A549 (cell line): ENCODE results near the gene MAML1. TPM values are rescaled to one million over a fixed set of nuclear protein-coding genes. Genes with fewer than 3 reads are reported as not detected.

ENCODE experiments used
- ATAC-seq, 2 experiments: fragments of 200-7000 bp in 1 of 2; fragments of >200 bp in 1 of 2; cut with Nextera tagmentation in 1 of 2; cut with Tn5 transposase in 1 of 2; 3 replicates each; pipeline versions ENCODE4 v1.8.0 to v1.9.1; 2018 to 2020; ENCODE audit warnings: mild to moderate bottlenecking in 1 of 2, moderate library complexity in 1 of 2
- CTCF ChIA-PET: fragments of 300-600 bp; sonication (Branson Sonifier 250); formaldehyde crosslinking; extraction: SDS; loops from one replicate; lab custom pipeline; 2021; ENCODE audit warnings: antibody characterized with exemption, inconsistent platforms; lab: Yijun Ruan, JAX
- POLR2A ChIA-PET: fragments of 350-600 bp; formaldehyde crosslinking; extraction: SDS; loops from one replicate; lab custom pipeline; 2021; ENCODE audit warnings: antibody characterized with exemption, inconsistent platforms; lab: Yijun Ruan, JAX
- DNase-seq, 2 experiments: peaks; one replicate each; pipeline versions ENCODE4 v3.0.0 to v3.0.0-alpha.2; 2011 to 2016; ENCODE audit warnings: low read depth in 1 of 2, low spot score in 1 of 2
- FAIRE-seq: peaks from 2 replicates; lab custom pipeline; 2011; peaks lifted over from hg19 to GRCh38; lab: Jason Lieb, UNC
- H3K27ac ChIP-seq, 2 experiments: fragments of >200 bp; sonication (Bioruptor Twin); formaldehyde crosslinking; 3 replicates each; pipeline ENCODE4 v1.5.1; 2016 to 2017
- H3K4me1 ChIP-seq: fragments of >200 bp; sonication (Bioruptor Twin); formaldehyde crosslinking; 3 replicates; pipeline ENCODE4 v1.6.1; 2016
- H3K4me2 ChIP-seq: fragments of >200 bp; sonication (Bioruptor Twin); formaldehyde crosslinking; 3 replicates; pipeline ENCODE4 v1.6.1; 2016
- H3K4me3 ChIP-seq: fragments of >200 bp; sonication (Bioruptor Twin); formaldehyde crosslinking; 3 replicates; pipeline ENCODE4 v1.5.1; 2016
- H3K9me3 ChIP-seq: fragments of >200 bp; sonication (Bioruptor Twin); formaldehyde crosslinking; 3 replicates; pipeline ENCODE4 v1.6.1; 2016
- BHLHE40 ChIP-seq: IDR thresholded peaks from 2 replicates; pipeline ENCODE4 v1.6.1; 2012; ENCODE audit warnings: low read depth, low read length, inconsistent platforms
- CBX2 ChIP-seq: fragments of 200-600 bp; sonication (generic); IDR thresholded peaks from 2 replicates; pipeline ENCODE4 v1.6.1; 2016; ENCODE audit warnings: low read depth, mild to moderate bottlenecking, borderline replicate concordance
- CEBPB ChIP-seq, 2 experiments: fragments of >200 bp in 1 of 2; sonication (Bioruptor Twin) in 1 of 2; formaldehyde crosslinking in 1 of 2; IDR thresholded peaks; 2 replicates each; pipeline ENCODE4 v1.6.1; 2012 to 2016
- CHD2 ChIP-seq: fragments of 150-350 bp; IDR thresholded peaks from 2 replicates; pipeline ENCODE4 v1.6.1; 2014; ENCODE audit warnings: low read length; ENCODE audit not compliant: partially characterized antibody
- EHMT2 ChIP-seq: fragments of 200-600 bp; sonication (generic); IDR thresholded peaks from 2 replicates; pipeline ENCODE4 v1.6.1; 2016; ENCODE audit warnings: antibody characterized with exemption, low read depth, mild to moderate bottlenecking, moderate library complexity
- EP300 ChIP-seq, 2 experiments: fragments of >200 bp; sonication (Bioruptor Twin); formaldehyde crosslinking; IDR thresholded peaks; 2 replicates in 1 of 2; 3 replicates in 1 of 2; pipeline ENCODE4 v1.6.1; 2016 to 2017
- FOSB ChIP-seq: fragments of 250-450 bp; sonication (Bioruptor Pico); IDR thresholded peaks from 2 replicates; pipeline ENCODE4 v1.5.0; 2020; ENCODE audit warnings: mild to moderate bottlenecking, moderate library complexity
- FOXS1 ChIP-seq: fragments of 250-450 bp; sonication (Bioruptor Pico); IDR thresholded peaks from 2 replicates; pipeline ENCODE4 v1.5.0; 2020; ENCODE audit warnings: mild to moderate bottlenecking, moderate library complexity
- GATA3 ChIP-seq: IDR thresholded peaks from 2 replicates; pipeline ENCODE4 v1.6.1; 2012; ENCODE audit warnings: borderline replicate concordance
- JUN ChIP-seq, 2 experiments: fragments of >200 bp; sonication (Bioruptor Twin); formaldehyde crosslinking; IDR thresholded peaks; 2 replicates in 1 of 2; 3 replicates in 1 of 2; pipeline ENCODE4 v1.6.1; 2016 to 2017
- JUNB ChIP-seq: fragments of >200 bp; sonication (Bioruptor Twin); formaldehyde crosslinking; IDR thresholded peaks from 2 replicates; pipeline ENCODE4 v1.6.1; 2016
- MAFK ChIP-seq: fragments of 450-650 bp; IDR thresholded peaks from 2 replicates; pipeline ENCODE4 v1.6.1; 2014; ENCODE audit not compliant: partially characterized antibody
- NFE2L2 ChIP-seq: fragments of 150-350 bp; conservative IDR thresholded peaks from 2 replicates; pipeline ENCODE4 v1.6.1; 2014; ENCODE audit warnings: low read length
- NR3C1 ChIP-seq: fragments of >200 bp; sonication (Bioruptor Twin); formaldehyde crosslinking; IDR thresholded peaks from 3 replicates; pipeline ENCODE4 v1.6.1; 2017
- PHF8 ChIP-seq: fragments of 200-600 bp; sonication (generic); IDR thresholded peaks from 2 replicates; pipeline ENCODE4 v1.6.1; 2016; ENCODE audit warnings: low read depth, mild to moderate bottlenecking, antibody characterized with exemption, moderate library complexity, borderline replicate concordance
- RFX5 ChIP-seq: fragments of 450-650 bp; IDR thresholded peaks from 2 replicates; pipeline ENCODE4 v1.7.1; 2014; ENCODE audit warnings: antibody characterized with exemption, mild to moderate bottlenecking, moderate library complexity
- RNF2 ChIP-seq: fragments of 200-600 bp; sonication (generic); IDR thresholded peaks from 2 replicates; pipeline ENCODE4 v1.6.1; 2016; ENCODE audit warnings: low read depth, mild to moderate bottlenecking, antibody characterized with exemption, moderate library complexity, borderline replicate concordance
- SREBF2 ChIP-seq: fragments of 450-650 bp; IDR thresholded peaks from 2 replicates; pipeline ENCODE4 v1.6.1; 2014; ENCODE audit warnings: mild to moderate bottlenecking, moderate library complexity
- TFCP2L1 ChIP-seq: fragments of 250-450 bp; sonication (Bioruptor Pico); IDR thresholded peaks from 2 replicates; pipeline ENCODE4 v1.5.0; 2021; ENCODE audit warnings: mild to moderate bottlenecking
- TP53 ChIP-seq: fragments of 250-450 bp; sonication (Bioruptor Pico); IDR thresholded peaks from 2 replicates; pipeline ENCODE4 v1.5.0; 2021; ENCODE audit warnings: mild to moderate bottlenecking, moderate library complexity
- ZNF302 ChIP-seq: fragments of 250-450 bp; sonication (Bioruptor Pico); IDR thresholded peaks from 2 replicates; pipeline ENCODE4 v1.9.0; 2021; ENCODE audit warnings: inconsistent platforms, mild to moderate bottlenecking, moderate library complexity
- ZSCAN20 ChIP-seq: fragments of 250-450 bp; sonication (Bioruptor Pico); IDR thresholded peaks from 2 replicates; pipeline ENCODE4 v1.8.0; 2022; ENCODE audit warnings: mild to moderate bottlenecking, moderate library complexity
- WGBS: methylation state at CpG from one replicate; pipeline ENCODE4 v1.1.6; 2017; ENCODE audit errors: missing lambda C conversion rate; 5-methylcytosine and 5-hydroxymethylcytosine counted together
- polyA plus RNA-seq, 4 experiments: library from polyadenylated mRNA; depleted of rRNA in 3 of 4; stranded (reverse); fragments of >200 nt; fragmentation: RNase III in 1 of 4; extraction: RNeasy Plus Mini Kit Qiagen cat#74134 plus additional on column Dnase treatment in 1 of 4; gene quantifications; 2 replicates in 3 of 4; 3 replicates in 1 of 4; pipeline ENCODE4 v1.2.3, GENCODE V29; 2011 to 2017
- TF ChIP-seq, protein P1 (sequence below): fragments of 150-350 bp; IDR thresholded peaks from 2 replicates; pipeline ENCODE4 v1.6.1; 2014; ENCODE audit warnings: low read depth, mild to moderate bottlenecking, low read length
- TF ChIP-seq, protein P2 (sequence below): fragments of 250-450 bp; sonication (Bioruptor Pico); IDR thresholded peaks from 2 replicates; pipeline ENCODE4 v1.5.0; 2021; ENCODE audit warnings: mild to moderate bottlenecking, moderate library complexity, borderline replicate concordance
- TF ChIP-seq, protein P3 (sequence below): fragments of >200 bp; sonication (Bioruptor Twin); formaldehyde crosslinking; IDR thresholded peaks from 3 replicates; pipeline ENCODE4 v1.6.1; 2016
- TF ChIP-seq, protein P4 (sequence below): IDR thresholded peaks from 2 replicates; pipeline ENCODE4 v1.6.1; 2012; ENCODE audit warnings: low read depth, borderline replicate concordance
- TF ChIP-seq, protein P5 (sequence below): fragments of 200-600 bp; sonication (generic); IDR thresholded peaks from 2 replicates; pipeline ENCODE4 v1.6.1; 2016; ENCODE audit warnings: antibody characterized with exemption, mild to moderate bottlenecking, moderate library complexity
- TF ChIP-seq, protein P6 (sequence below): fragments of >200 bp; sonication (Bioruptor Twin); formaldehyde crosslinking; IDR thresholded peaks from 3 replicates; pipeline ENCODE4 v1.5.1; 2016
- TF ChIP-seq, protein P7 (sequence below): fragments of 450-650 bp; IDR thresholded peaks from 2 replicates; pipeline ENCODE4 v1.6.1; 2014; ENCODE audit warnings: antibody characterized with exemption

The MAML1 gene
- polyA plus RNA-seq, 2 of the 4 experiments (the other 2 are of a cell fraction) = 6.9 to 12.0 TPM

DNA sequence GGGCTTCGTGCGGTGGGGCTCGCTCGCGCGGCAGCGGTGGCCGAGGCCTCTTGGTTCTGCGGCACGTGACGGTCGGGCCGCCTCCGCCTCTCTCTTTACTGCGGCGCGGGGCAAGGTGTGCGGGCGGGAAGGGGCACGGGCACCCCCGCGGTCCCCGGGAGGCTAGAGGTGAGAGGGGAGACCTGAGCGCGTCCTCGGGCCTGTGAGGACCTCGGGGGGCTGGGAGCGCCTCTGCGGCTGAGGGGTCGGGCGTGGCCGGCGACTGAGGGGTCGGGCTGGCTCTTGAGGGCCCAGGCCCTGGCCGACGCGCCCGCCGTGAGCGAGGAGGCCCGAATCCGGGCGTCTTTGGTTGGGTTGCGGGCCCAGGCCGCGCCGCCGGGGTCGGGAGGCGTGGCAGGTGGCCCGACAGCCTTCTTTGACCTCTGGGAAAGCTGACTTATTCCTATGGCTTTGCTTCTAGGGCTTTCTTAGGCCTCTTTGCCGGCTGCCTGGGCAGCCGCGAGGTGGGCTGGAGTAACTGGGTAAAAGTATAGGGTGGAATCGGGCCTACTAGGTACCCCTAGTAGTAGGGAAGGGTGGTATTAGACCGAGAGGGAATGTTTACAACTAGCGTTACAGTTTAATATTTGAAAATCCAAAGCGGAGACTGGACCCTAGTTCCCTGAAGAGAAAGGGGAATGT is 33.5 kb upstream of the MAML1 start, which contains the start of gene CANX:
CANX (plus strand) TSS at position 33 of the 681 bp plus-strand sequence. CDS start 6,715 bp downstream, outside the sequence.
- Histone ChIP-seq H3K4me3 (peak within 1 kb of the TSS; percentile 97), H3K27ac (peak within 1 kb of the TSS; percentile 98), H3K4me1 (peaks cover 12% of the 10 kb centered on the region; the same call in 1 of the 3 replicates), H3K4me2 (peak within 1 kb of the TSS; percentile 88), H3K9me3 (no peaks in the 10 kb centered on the region)
- FAIRE-seq = no peak
- ChIA-PET POLR2A (no interaction called here), CTCF (no interaction called here)
- ATAC-seq = peak; percentile 24 to 45
- DNase-seq = peak in 1 of 2 experiments; percentile 44
- under 1% methylated on average over 8 of the region's 58 CpGs for WGBS
- TF ChIP-seq CHD2 = no peak
- peak; percentile 78 for TF ChIP-seq BHLHE40
- peak; percentile 40; the same call in 1 of the 2 replicates for TF ChIP-seq FOSB (CRISPR knock-in tag)
- TF ChIP-seq GATA3 = peak; percentile 40; the same call in 1 of the 2 replicates
- peak; percentile 97 for TF ChIP-seq PHF8
- no peak for TF ChIP-seq SREBF2
- TF ChIP-seq ZNF302 (CRISPR knock-in tag) = no peak
- no peak for TF ChIP-seq NR3C1
- TF ChIP-seq, protein P1, sequence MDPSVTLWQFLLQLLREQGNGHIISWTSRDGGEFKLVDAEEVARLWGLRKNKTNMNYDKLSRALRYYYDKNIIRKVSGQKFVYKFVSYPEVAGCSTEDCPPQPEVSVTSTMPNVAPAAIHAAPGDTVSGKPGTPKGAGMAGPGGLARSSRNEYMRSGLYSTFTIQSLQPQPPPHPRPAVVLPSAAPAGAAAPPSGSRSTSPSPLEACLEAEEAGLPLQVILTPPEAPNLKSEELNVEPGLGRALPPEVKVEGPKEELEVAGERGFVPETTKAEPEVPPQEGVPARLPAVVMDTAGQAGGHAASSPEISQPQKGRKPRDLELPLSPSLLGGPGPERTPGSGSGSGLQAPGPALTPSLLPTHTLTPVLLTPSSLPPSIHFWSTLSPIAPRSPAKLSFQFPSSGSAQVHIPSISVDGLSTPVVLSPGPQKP = no peak
- TF ChIP-seq, protein P2, sequence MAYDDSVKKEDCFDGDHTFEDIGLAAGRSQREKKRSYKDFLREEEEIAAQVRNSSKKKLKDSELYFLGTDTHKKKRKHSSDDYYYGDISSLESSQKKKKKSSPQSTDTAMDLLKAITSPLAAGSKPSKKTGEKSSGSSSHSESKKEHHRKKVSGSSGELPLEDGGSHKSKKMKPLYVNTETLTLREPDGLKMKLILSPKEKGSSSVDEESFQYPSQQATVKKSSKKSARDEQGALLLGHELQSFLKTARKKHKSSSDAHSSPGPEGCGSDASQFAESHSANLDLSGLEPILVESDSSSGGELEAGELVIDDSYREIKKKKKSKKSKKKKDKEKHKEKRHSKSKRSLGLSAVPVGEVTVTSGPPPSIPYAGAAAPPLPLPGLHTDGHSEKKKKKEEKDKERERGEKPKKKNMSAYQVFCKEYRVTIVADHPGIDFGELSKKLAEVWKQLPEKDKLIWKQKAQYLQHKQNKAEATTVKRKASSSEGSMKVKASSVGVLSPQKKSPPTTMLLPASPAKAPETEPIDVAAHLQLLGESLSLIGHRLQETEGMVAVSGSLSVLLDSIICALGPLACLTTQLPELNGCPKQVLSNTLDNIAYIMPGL (CRISPR knock-in tag) = no peak
- TF ChIP-seq RFX5 = no peak
- TF ChIP-seq, protein P3, sequence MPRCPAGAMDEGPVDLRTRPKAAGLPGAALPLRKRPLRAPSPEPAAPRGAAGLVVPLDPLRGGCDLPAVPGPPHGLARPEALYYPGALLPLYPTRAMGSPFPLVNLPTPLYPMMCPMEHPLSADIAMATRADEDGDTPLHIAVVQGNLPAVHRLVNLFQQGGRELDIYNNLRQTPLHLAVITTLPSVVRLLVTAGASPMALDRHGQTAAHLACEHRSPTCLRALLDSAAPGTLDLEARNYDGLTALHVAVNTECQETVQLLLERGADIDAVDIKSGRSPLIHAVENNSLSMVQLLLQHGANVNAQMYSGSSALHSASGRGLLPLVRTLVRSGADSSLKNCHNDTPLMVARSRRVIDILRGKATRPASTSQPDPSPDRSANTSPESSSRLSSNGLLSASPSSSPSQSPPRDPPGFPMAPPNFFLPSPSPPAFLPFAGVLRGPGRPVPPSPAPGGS = peak; percentile 57; the same call in 1 of the 3 replicates
- no peak for TF ChIP-seq RNF2
- TF ChIP-seq, protein P4, sequence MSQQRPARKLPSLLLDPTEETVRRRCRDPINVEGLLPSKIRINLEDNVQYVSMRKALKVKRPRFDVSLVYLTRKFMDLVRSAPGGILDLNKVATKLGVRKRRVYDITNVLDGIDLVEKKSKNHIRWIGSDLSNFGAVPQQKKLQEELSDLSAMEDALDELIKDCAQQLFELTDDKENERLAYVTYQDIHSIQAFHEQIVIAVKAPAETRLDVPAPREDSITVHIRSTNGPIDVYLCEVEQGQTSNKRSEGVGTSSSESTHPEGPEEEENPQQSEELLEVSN = peak; percentile 86
- TF ChIP-seq ZSCAN20 (CRISPR knock-in tag) = no peak
- TF ChIP-seq, protein P5, sequence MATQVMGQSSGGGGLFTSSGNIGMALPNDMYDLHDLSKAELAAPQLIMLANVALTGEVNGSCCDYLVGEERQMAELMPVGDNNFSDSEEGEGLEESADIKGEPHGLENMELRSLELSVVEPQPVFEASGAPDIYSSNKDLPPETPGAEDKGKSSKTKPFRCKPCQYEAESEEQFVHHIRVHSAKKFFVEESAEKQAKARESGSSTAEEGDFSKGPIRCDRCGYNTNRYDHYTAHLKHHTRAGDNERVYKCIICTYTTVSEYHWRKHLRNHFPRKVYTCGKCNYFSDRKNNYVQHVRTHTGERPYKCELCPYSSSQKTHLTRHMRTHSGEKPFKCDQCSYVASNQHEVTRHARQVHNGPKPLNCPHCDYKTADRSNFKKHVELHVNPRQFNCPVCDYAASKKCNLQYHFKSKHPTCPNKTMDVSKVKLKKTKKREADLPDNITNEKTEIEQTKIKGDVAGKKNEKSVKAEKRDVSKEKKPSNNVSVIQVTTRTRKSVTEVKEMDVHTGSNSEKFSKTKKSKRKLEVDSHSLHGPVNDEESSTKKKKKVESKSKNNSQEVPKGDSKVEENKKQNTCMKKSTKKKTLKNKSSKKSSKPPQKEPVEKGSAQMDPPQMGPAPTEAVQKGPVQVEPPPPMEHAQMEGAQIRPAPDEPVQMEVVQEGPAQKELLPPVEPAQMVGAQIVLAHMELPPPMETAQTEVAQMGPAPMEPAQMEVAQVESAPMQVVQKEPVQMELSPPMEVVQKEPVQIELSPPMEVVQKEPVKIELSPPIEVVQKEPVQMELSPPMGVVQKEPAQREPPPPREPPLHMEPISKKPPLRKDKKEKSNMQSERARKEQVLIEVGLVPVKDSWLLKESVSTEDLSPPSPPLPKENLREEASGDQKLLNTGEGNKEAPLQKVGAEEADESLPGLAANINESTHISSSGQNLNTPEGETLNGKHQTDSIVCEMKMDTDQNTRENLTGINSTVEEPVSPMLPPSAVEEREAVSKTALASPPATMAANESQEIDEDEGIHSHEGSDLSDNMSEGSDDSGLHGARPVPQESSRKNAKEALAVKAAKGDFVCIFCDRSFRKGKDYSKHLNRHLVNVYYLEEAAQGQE = no peak
- 0 out of 2 replicates have a peak, but pooled peaks have one; percentile 16 for TF ChIP-seq TFCP2L1 (CRISPR knock-in tag)
- no peak for TF ChIP-seq CBX2
- TF ChIP-seq, protein P6, sequence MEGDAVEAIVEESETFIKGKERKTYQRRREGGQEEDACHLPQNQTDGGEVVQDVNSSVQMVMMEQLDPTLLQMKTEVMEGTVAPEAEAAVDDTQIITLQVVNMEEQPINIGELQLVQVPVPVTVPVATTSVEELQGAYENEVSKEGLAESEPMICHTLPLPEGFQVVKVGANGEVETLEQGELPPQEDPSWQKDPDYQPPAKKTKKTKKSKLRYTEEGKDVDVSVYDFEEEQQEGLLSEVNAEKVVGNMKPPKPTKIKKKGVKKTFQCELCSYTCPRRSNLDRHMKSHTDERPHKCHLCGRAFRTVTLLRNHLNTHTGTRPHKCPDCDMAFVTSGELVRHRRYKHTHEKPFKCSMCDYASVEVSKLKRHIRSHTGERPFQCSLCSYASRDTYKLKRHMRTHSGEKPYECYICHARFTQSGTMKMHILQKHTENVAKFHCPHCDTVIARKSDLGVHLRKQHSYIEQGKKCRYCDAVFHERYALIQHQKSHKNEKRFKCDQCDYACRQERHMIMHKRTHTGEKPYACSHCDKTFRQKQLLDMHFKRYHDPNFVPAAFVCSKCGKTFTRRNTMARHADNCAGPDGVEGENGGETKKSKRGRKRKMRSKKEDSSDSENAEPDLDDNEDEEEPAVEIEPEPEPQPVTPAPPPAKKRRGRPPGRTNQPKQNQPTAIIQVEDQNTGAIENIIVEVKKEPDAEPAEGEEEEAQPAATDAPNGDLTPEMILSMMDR = no peak
- no peak for TF ChIP-seq CEBPB (IDR thresholded peaks at IDR 0.05)
- TF ChIP-seq EHMT2 = no peak
- TF ChIP-seq NFE2L2 = no peak
- peak; percentile 67; the same call in 1 of the 2 replicates for TF ChIP-seq TP53 (CRISPR knock-in tag)
- no peak for TF ChIP-seq MAFK
- no peak for TF ChIP-seq EP300 (IDR thresholded peaks at IDR 0.05)
- TF ChIP-seq JUNB = no peak
- TF ChIP-seq FOXS1 (CRISPR knock-in tag) = no peak
- TF ChIP-seq, protein P7, sequence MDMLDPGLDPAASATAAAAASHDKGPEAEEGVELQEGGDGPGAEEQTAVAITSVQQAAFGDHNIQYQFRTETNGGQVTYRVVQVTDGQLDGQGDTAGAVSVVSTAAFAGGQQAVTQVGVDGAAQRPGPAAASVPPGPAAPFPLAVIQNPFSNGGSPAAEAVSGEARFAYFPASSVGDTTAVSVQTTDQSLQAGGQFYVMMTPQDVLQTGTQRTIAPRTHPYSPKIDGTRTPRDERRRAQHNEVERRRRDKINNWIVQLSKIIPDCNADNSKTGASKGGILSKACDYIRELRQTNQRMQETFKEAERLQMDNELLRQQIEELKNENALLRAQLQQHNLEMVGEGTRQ = peak; percentile 91
- TF ChIP-seq JUN (IDR thresholded peaks at IDR 0.05) = peak; percentile 68 to 92
